Testis (tissue), 3 donors: ENCODE results near the gene BACE2. TPM values are rescaled to one million over a fixed set of nuclear protein-coding genes. Genes with fewer than 3 reads are reported as not detected.

ENCODE experiments used
- DNase-seq: peaks from one replicate; pipeline ENCODE4 v3.0.0-alpha.2; 2019
- H3K27ac ChIP-seq, 2 donors: fragments of 200-600 bp; sonication (generic); one replicate each; pipeline ENCODE4 v1.5.1; 2019
- H3K27me3 ChIP-seq: fragments of 200-600 bp; sonication (generic); one replicate; pipeline ENCODE4 v1.5.1; 2019
- H3K36me3 ChIP-seq: fragments of 200-600 bp; sonication (generic); one replicate; pipeline ENCODE4 v1.5.1; 2017; ENCODE audit warnings: low read depth; ENCODE audit errors: missing control alignments
- H3K4me1 ChIP-seq: fragments of 200-600 bp; sonication (generic); one replicate; pipeline ENCODE4 v1.5.1; 2019
- H3K4me3 ChIP-seq, 2 donors: fragments of 200-600 bp; sonication (generic); one replicate each; pipeline ENCODE4 v1.5.1; 2017 to 2019
- H3K9me3 ChIP-seq: fragments of 200-600 bp; sonication (generic); one replicate; pipeline ENCODE4 v1.5.1; 2017
- CTCF ChIP-seq, 3 experiments: fragments of 450-650 bp in 2 of 3; fragments of 200-600 bp in 1 of 3; sonication (generic) in 1 of 3; IDR thresholded peaks; one replicate each; pipeline ENCODE4 v1.5.1; 2016 to 2019; ENCODE audit warnings: antibody characterized with exemption in 3 of 3, mild to moderate bottlenecking in 2 of 3, moderate library complexity in 1 of 3
- POLR2A ChIP-seq: fragments of 450-650 bp; IDR thresholded peaks from one replicate; pipeline ENCODE4 v1.6.1; 2017; ENCODE audit warnings: antibody characterized with exemption, mild to moderate bottlenecking, moderate library complexity
- WGBS, 2 donors: methylation state at CpG; one replicate each; pipeline ENCODE4 v1.1.5; 2018; 5-methylcytosine and 5-hydroxymethylcytosine counted together
- intact Hi-C: fragments of 100-400 bp; cut with DNase I; formaldehyde crosslinking; loops from one replicate; pipeline ENCODE4 v1.15.1; 2023; ENCODE audit warnings: low total_unique reads
- polyA plus RNA-seq: library from polyadenylated mRNA; stranded (reverse); fragments of 350-450 nt; fragmentation: Illumina TruSeq; extraction: RNeasy Lipid Tissue Mini Kit (QIAGEN cat#74804); gene quantifications from one replicate; pipeline ENCODE4 v1.2.3, GENCODE V29; 2014; ENCODE audit warnings: low read depth, low replicate concordance; ENCODE audit not compliant: insufficient read depth
- total RNA-seq, 2 donors: library from RNA; depleted of rRNA; stranded (reverse); fragments of >200 nt; gene quantifications; one replicate each; pipeline ENCODE4 v1.2.3, GENCODE V29; 2016

Gene BACE2
- total and polyA plus RNA-seq, 3 donors from 2014 or later: 17.4 to 28.6 (median 21.8) TPM

- Histone ChIP-seq H3K9me3 (no peaks in the 10 kb centered on the region), H3K27ac (no peak overlapping the region), H3K4me3 (no peak overlapping the region), H3K4me1 (peaks cover 6% of the 10 kb centered on the region), H3K36me3 (no peaks in the 10 kb centered on the region), H3K27me3 (no peaks in the 10 kb centered on the region)
- 74 to 84% methylated on average over 7 of the region's 7 CpGs for WGBS, 2 donors
- TF ChIP-seq CTCF (IDR thresholded peaks at IDR 0.05): no peak
- no peak for TF ChIP-seq POLR2A
- DNase-seq: no peak
- intact Hi-C loops: no loop called here
These were observed 151.3 kb downstream of the BACE2 start for GRCh38 chr21:41319273-41319672.

GRCh38 chr21:41321211-41321907, 153.4 kb downstream of the BACE2 start:
- 86% methylated on average over 16 to 20 of the region's 20 CpGs for WGBS, 2 donors
- H3K4me1 ChIP-seq: peaks cover 6% of the 10 kb centered on the region
- H3K4me3 ChIP-seq: no peak overlapping the region
- H3K36me3 ChIP-seq: no peaks in the 10 kb centered on the region
- H3K27ac ChIP-seq: no peak overlapping the region
- DNase-seq: no peak
- H3K27me3 ChIP-seq: no peaks in the 10 kb centered on the region
- no peaks in the 10 kb centered on the region for H3K9me3 ChIP-seq
- intact Hi-C loops: no loop called here
- TF ChIP-seq CTCF (IDR thresholded peaks at IDR 0.05): no peak
- TF ChIP-seq POLR2A: no peak

DNA sequence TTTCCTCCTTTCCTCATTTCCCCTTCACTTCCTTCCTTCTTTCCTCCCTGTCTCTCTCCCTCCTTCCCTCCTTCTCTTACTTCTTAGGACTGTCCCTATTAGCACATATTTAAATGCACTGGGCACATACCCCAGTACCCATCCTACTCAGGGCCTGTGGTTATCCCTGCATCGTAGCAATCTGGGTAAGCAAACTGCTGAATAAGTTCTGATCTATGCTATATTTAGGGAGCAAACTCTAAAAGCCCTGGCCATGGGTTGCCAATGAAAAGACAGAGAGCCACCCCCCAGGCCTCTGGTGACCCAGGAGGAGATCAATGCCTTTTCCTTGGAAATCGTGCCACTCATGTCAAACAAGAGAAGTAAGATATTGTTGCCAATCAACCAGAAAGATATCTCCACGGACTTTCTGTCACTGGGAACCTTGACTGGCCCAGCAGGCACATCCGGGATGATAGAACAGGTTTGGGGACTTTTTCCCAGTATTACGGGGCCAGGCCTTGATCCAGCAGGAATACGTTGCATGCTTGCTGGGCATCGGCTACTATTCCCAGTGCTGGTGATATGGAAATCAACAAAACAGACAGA, 154.0 kb downstream of the BACE2 start:
- H3K27ac ChIP-seq: no peak overlapping the region
- no peaks in the 10 kb centered on the region for H3K27me3 ChIP-seq
- no peak overlapping the region for H3K4me3 ChIP-seq
- peaks cover 2% of the 10 kb centered on the region for H3K4me1 ChIP-seq
- 86 to 89% methylated on average over 7 of the region's 7 CpGs for WGBS, 2 donors
- DNase-seq: no peak
- intact Hi-C loops: no loop called here
- no peaks in the 10 kb centered on the region for H3K9me3 ChIP-seq
- H3K36me3 ChIP-seq: no peaks in the 10 kb centered on the region
- no peak for TF ChIP-seq POLR2A
- TF ChIP-seq CTCF (IDR thresholded peaks at IDR 0.05): no peak

DNA sequence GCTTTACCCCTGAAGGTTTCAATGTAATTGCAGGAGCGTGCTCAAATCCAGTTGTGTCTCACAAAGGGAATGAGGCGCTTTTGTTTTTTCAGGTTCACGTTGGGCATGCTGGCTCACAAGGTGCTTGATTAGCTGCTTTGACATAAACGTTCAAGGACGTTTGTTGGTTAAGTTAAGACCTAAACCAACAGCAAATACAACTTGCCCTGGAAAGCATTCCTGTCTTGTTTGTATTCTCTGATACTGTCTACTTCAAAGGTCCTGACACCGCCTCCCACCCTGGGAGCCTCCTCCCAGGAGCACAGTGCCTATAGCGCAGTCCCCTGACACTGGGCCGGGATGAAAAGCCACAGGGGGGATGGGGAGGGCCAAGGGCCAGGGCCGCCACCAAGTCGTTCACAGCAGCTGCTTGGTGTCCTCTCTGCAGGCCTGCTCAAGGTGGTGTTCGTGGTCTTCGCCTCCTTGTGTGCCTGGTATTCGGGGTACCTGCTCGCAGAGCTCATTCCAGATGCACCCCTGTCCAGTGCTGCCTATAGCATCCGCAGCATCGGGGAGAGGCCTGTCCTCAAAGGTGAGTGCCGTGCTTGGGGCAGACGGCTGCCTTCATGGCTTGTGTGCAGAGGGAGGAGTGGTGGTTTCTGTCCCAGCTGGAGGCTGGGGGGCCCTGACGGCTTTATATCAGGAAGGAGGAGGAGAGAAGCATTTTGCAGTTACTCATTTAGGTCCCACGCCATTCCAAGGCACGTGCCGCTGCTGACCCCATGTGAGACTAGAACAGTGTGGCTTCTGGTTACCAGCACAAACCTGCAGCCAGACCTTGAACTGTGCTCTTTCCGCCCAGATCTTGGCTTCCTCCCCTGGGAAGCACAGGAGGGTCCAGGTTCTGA, 154.8 kb downstream of the BACE2 start:
- H3K4me3 ChIP-seq: no peak overlapping the region
- no peaks in the 10 kb centered on the region for H3K36me3 ChIP-seq
- no peak for DNase-seq
- H3K27ac ChIP-seq: no peak overlapping the region
- intact Hi-C loops: no loop called here
- H3K4me1 ChIP-seq: no peaks in the 10 kb centered on the region
- no peak for TF ChIP-seq POLR2A
- no peak for TF ChIP-seq CTCF (IDR thresholded peaks at IDR 0.05)
- H3K9me3 ChIP-seq: no peaks in the 10 kb centered on the region
- no peaks in the 10 kb centered on the region for H3K27me3 ChIP-seq
- WGBS, 2 donors: 80% methylated on average over 8 to 23 of the region's 23 CpGs
